HFFc6 (cell line): Measurements from ENCODE around the gene PPP1R3A. TPM values are rescaled to one million over a fixed set of nuclear protein-coding genes. Genes with fewer than 3 reads are reported as not detected.

ENCODE experiments used
- DNase-seq: peaks from one replicate; pipeline ENCODE4 v3.0.0-alpha.2; 2018
- H3K27ac Mint-ChIP-seq: 2 replicates; pipeline ENCODE4 v1.8.0; 2020; ENCODE audit warnings: mild to moderate bottlenecking, mixed read lengths
- H3K27me3 Mint-ChIP-seq: 2 replicates; pipeline ENCODE4 v1.8.0; 2021; ENCODE audit warnings: mild to moderate bottlenecking, moderate library complexity, mixed read lengths; ENCODE audit not compliant: insufficient read depth
- H3K36me3 Mint-ChIP-seq: 2 replicates; pipeline ENCODE4 v1.8.0; 2021; ENCODE audit warnings: low read depth, mixed read lengths
- H3K4me1 Mint-ChIP-seq: 2 replicates; pipeline ENCODE4 v1.8.0; 2020; ENCODE audit warnings: low read depth, mixed read lengths
- H3K4me3 Mint-ChIP-seq: 2 replicates; pipeline ENCODE4 v1.8.0; 2020; ENCODE audit warnings: mild to moderate bottlenecking, moderate library complexity, mixed read lengths
- H3K9me3 Mint-ChIP-seq: 2 replicates; pipeline ENCODE4 v1.8.0; 2020; ENCODE audit warnings: mild to moderate bottlenecking, mixed read lengths
- total RNA-seq, 6 experiments: library from RNA; stranded (reverse); fragmentation: NEBNext Ultra II Directional; extraction: Animal tissue kit (Norgen Biotek cat#: 25700); gene quantifications; 2 replicates in 1 of 6; 3 replicates in 5 of 6; pipeline ENCODE4 v1.2.3, GENCODE V29; 2021
- TF ChIP-seq, protein P1 (sequence below): fragments of 200-600 bp; sonication (generic); IDR thresholded peaks from 2 replicates; pipeline ENCODE4 v1.5.0; 2021; ENCODE audit warnings: antibody characterized with exemption, mild to moderate bottlenecking

PPP1R3A gene
- total RNA-seq, 6 experiments from 2014 or later = not detected

DNA sequence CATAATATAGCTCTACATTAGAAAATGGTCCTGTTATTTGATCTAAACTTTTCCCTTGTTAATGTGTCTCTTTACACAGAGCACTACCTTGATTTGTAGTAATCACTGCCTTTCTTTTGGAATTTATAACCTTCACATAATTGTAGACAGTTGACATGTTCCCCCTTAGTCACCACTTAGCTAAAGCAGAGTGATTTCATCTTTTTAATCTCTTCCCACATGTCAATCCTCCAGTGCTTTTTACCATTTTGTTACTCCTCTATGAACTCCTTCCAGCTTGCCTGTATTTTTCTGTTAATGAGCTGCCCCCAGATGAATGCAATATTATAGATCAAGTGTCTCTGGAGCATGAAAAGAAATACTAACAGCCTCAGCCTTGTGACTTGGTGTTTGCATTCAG is 2.6 kb upstream of the PPP1R3A start:
- TF ChIP-seq, protein P1, sequence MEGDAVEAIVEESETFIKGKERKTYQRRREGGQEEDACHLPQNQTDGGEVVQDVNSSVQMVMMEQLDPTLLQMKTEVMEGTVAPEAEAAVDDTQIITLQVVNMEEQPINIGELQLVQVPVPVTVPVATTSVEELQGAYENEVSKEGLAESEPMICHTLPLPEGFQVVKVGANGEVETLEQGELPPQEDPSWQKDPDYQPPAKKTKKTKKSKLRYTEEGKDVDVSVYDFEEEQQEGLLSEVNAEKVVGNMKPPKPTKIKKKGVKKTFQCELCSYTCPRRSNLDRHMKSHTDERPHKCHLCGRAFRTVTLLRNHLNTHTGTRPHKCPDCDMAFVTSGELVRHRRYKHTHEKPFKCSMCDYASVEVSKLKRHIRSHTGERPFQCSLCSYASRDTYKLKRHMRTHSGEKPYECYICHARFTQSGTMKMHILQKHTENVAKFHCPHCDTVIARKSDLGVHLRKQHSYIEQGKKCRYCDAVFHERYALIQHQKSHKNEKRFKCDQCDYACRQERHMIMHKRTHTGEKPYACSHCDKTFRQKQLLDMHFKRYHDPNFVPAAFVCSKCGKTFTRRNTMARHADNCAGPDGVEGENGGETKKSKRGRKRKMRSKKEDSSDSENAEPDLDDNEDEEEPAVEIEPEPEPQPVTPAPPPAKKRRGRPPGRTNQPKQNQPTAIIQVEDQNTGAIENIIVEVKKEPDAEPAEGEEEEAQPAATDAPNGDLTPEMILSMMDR = no peak
- H3K27ac Mint-ChIP-seq = no peak overlapping the region
- no peaks in the 10 kb centered on the region for H3K27me3 Mint-ChIP-seq
- no peak overlapping the region for H3K4me3 Mint-ChIP-seq
- H3K4me1 Mint-ChIP-seq = no peaks in the 10 kb centered on the region
- peaks cover 10% of the 10 kb centered on the region for H3K9me3 Mint-ChIP-seq
- no peaks in the 10 kb centered on the region for H3K36me3 Mint-ChIP-seq
- no peak for DNase-seq

DNA sequence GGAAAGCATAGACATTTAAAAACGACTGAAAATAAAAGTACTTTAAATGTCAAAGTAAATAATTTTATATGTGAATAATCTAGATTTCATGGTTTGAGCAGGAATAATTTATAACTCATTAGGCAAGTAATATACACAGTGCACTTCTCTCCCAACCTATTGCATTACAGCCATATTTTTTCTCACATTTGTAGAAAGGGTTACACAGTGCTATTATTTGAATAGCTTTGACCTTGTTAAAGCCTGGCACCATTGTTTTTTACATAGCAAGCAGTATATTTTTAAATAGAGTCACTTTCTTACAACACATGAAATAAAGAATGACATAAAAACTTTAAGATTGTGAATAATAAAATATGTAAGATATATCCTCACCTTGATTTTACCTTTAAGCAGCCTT is 969 bp downstream of the PPP1R3A start:
- H3K36me3 Mint-ChIP-seq = no peaks in the 10 kb centered on the region
- H3K4me3 Mint-ChIP-seq = no peak overlapping the region
- TF ChIP-seq, protein P1 = no peak
- no peaks in the 10 kb centered on the region for H3K27me3 Mint-ChIP-seq
- no peak for DNase-seq
- H3K9me3 Mint-ChIP-seq = peaks cover 5% of the 10 kb centered on the region; the same call in 1 of the 2 replicates
- H3K27ac Mint-ChIP-seq = no peak overlapping the region
- no peaks in the 10 kb centered on the region for H3K4me1 Mint-ChIP-seq

DNA sequence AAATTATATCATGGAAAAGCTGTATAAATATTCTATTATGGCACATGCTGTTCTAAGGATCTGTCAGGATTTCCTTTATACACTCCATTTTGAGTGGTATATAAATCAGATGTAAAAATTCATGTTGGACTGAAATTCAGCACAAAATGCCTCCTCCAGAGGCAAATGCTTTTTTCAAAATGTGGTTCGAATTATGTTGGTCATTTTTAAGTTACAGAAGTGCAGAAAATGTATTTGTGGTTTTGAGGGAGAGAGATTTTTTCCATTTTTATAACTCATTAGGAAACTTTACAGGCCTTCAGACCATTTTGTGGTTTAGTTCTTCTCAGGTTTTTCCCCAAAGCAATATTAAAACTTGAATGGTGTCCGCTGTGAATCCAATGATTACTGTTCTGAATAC is 2.9 kb downstream of the PPP1R3A start:
- TF ChIP-seq, protein P1 = no peak
- peaks cover 13% of the 10 kb centered on the region for H3K9me3 Mint-ChIP-seq

DNA sequence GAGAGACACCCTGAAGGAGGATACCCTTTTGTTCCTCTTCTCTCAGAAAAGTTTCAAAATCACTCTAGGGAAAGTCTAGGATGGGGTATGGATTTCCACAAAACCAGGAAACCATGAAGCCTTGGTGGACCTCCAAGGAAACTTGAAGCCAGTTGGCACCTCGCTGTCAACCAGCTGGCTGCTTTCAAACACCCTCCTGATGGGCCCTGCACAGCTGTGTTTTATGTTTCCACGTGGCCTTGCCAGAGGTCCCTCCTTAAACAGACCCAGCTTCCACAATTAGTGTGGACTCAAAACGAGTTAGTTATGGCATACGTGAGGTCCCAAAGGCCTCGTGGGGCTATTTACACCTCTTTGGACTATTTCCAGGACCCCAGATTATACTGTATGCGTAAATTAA is 5.9 kb downstream of the PPP1R3A start:
- TF ChIP-seq, protein P1 = no peak
- Mint-ChIP-seq H3K4me3 (no peak overlapping the region), H3K36me3 (no peaks in the 10 kb centered on the region; the same call in 1 of the 2 replicates), H3K27me3 (no peaks in the 10 kb centered on the region), H3K27ac (no peak overlapping the region), H3K4me1 (no peaks in the 10 kb centered on the region), H3K9me3 (peaks cover 15% of the 10 kb centered on the region)
- no peak for DNase-seq

More for the DNA sequence above, 2.9 kb downstream of the PPP1R3A start:
- Mint-ChIP-seq H3K27ac (no peak overlapping the region), H3K27me3 (no peaks in the 10 kb centered on the region), H3K36me3 (no peaks in the 10 kb centered on the region), H3K4me3 (no peak overlapping the region), H3K4me1 (no peaks in the 10 kb centered on the region)
- no peak for DNase-seq

DNA sequence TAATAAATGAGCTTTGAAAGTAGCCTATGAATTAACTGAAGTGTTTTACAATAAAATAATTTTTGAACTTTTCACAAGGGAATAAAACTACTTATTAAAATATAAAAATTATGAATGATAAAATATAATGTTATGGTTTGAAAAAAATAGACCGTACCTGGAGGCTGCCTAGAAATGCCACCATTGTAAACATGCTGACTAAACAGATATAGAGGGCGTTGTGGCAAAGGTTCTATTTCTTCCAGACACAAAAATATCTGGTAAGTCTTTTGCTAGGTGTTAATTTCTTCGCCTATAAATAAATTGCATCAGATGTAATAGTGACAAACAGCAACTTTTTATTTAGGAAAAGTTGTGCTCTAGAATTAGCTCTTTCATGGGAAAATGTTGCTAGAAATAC is 11.2 kb downstream of the PPP1R3A start:
- DNase-seq = no peak
- H3K4me3 Mint-ChIP-seq = no peak overlapping the region
- TF ChIP-seq, protein P1 = no peak
- no peaks in the 10 kb centered on the region; the same call in 1 of the 2 replicates for H3K36me3 Mint-ChIP-seq
- H3K4me1 Mint-ChIP-seq = no peaks in the 10 kb centered on the region
- peaks cover 22% of the 10 kb centered on the region for H3K9me3 Mint-ChIP-seq
- no peaks in the 10 kb centered on the region for H3K27me3 Mint-ChIP-seq
- no peak overlapping the region for H3K27ac Mint-ChIP-seq

DNA sequence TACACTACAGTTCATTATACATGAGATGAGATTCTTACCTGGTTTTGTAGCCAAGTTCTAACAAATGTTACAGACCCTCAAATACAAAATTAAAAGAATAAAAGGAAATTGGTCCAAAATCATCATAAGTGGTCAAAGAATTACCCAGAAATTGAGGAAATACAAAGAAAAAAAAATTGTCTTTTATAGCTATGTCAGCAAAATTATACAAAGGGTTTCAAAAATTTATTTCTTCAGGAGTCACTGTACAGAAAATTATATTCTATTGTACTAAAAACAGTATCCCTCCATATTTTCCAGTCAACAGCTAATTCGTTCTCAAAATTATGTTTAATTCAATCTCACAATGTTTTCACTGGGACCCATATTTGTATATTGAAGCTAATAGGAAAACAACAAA is 14.3 kb downstream of the PPP1R3A start:
- H3K4me3 Mint-ChIP-seq = no peak overlapping the region
- H3K9me3 Mint-ChIP-seq = peaks cover 19% of the 10 kb centered on the region
- H3K4me1 Mint-ChIP-seq = no peaks in the 10 kb centered on the region
- H3K27ac Mint-ChIP-seq = no peak overlapping the region
- H3K27me3 Mint-ChIP-seq = no peaks in the 10 kb centered on the region
- no peaks in the 10 kb centered on the region for H3K36me3 Mint-ChIP-seq
- TF ChIP-seq, protein P1 = no peak
- no peak for DNase-seq
